ENCODE measurements around the gene RAB4B.
"Not testable (repeated sequence)": the region's sequence is repeated elsewhere in the genome, so short reads cannot be mapped to it uniquely, and the experiment has no call there.

DNA sequence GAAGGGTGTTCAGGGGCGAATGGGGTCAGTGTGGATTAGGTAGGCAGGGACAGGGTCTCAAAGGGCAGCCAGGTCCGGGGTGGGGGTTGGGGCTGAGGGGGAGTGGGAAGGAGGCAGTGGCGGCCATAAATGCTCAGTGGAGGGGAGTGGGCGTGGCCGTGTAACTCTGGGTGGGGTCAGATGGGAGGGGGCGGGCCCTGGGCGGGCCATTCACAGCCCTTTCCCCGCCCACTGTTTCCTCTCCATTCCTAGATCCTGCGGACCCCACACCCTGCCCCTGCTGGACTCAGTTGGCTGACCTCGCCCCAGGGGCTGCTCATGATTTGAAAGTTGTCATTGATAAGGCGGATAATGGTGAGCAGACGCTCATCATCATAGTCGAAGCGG is 48.3 kb downstream of the RAB4B start:
- TF ChIP-seq, protein P1, sequence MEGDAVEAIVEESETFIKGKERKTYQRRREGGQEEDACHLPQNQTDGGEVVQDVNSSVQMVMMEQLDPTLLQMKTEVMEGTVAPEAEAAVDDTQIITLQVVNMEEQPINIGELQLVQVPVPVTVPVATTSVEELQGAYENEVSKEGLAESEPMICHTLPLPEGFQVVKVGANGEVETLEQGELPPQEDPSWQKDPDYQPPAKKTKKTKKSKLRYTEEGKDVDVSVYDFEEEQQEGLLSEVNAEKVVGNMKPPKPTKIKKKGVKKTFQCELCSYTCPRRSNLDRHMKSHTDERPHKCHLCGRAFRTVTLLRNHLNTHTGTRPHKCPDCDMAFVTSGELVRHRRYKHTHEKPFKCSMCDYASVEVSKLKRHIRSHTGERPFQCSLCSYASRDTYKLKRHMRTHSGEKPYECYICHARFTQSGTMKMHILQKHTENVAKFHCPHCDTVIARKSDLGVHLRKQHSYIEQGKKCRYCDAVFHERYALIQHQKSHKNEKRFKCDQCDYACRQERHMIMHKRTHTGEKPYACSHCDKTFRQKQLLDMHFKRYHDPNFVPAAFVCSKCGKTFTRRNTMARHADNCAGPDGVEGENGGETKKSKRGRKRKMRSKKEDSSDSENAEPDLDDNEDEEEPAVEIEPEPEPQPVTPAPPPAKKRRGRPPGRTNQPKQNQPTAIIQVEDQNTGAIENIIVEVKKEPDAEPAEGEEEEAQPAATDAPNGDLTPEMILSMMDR (IDR thresholded peaks at IDR 0.05), result not testable (repeated sequence)
- TF ChIP-seq POLR2A (IDR thresholded peaks at IDR 0.05; ENCODE audit: low read depth), result not testable (repeated sequence)

All from esophagus muscularis mucosa (tissue), 3 donors.